K562 (cell line): ENCODE results near the gene UHRF1. TPM values are rescaled to one million over a fixed set of nuclear protein-coding genes. Genes with fewer than 3 reads are reported as not detected.
A peak's percentile ranks its signal among the peaks of the same experiment; 100 is the strongest.

Source experiments
- ATAC-seq: fragments of 200-7000 bp; cut with Tn5 transposase; 3 replicates; pipeline ENCODE4 v1.9.1; 2020; ENCODE audit warnings: moderate library complexity
- BruUV-seq: library from RNA; stranded (reverse); fragments of 400-500 nt; replicated peaks from 2 replicates; lab custom pipeline; 2021; lab: Mats Ljungman, UMichigan
- CTCF ChIA-PET: fragments of 300-600 bp; formaldehyde crosslinking; extraction: SDS; loops from one replicate; lab custom pipeline; 2021; ENCODE audit warnings: low intra/inter-chr PET ratio; lab: Yijun Ruan, JAX
- POLR2A ChIA-PET: fragments of 300-600, 350-650 bp; sonication (Branson Sonifier 250); formaldehyde crosslinking; extraction: SDS; loops from one replicate; lab custom pipeline; 2021; ENCODE audit warnings: antibody characterized with exemption, inconsistent platforms; lab: Yijun Ruan, JAX
- DNase-seq, 4 experiments: peaks; one replicate each; pipeline versions ENCODE4 v3.0.0 to v3.0.0-alpha.2; 2011 to 2018; ENCODE audit warnings: low spot score in 3 of 4, mixed read lengths in 3 of 4; ENCODE audit errors: extremely low read depth in 1 of 4
- FAIRE-seq: peaks from 2 replicates; lab custom pipeline; 2011; peaks lifted over from hg19 to GRCh38; lab: Jason Lieb, UNC
- H2AFZ ChIP-seq: 2 replicates; pipeline ENCODE4 v1.6.0; 2011; ENCODE audit warnings: low read depth, low read length, control low read depth, inconsistent platforms
- H3K27ac ChIP-seq: fragments of 200-600 bp; 3 replicates; pipeline ENCODE4 v1.8.0; 2011; ENCODE audit warnings: low read depth, mild to moderate bottlenecking, control low read depth, inconsistent platforms, low read length, moderate library complexity, mixed read lengths; ENCODE audit errors: extremely low read depth
- H3K27me3 ChIP-seq, 2 experiments: fragments of 300-600 bp in 1 of 2; 2 replicates in 1 of 2; 3 replicates in 1 of 2; pipeline versions ENCODE4 v1.6.0 to v1.8.0; 2011; ENCODE audit warnings: inconsistent platforms in 2 of 2, low read length in 2 of 2, mild to moderate bottlenecking in 1 of 2, mixed read lengths in 1 of 2, moderate library complexity in 1 of 2; ENCODE audit not compliant: control insufficient read depth in 2 of 2, insufficient read depth in 2 of 2
- H3K36me3 ChIP-seq: fragments of 300-600 bp; 3 replicates; pipeline ENCODE4 v1.8.0; 2011; ENCODE audit warnings: mild to moderate bottlenecking, low read length, inconsistent platforms; ENCODE audit not compliant: control insufficient read depth, insufficient read depth
- H3K4me1 ChIP-seq, 2 experiments: fragments of 200-600 bp in 1 of 2; replicated peaks in 1 of 2; 2 replicates in 1 of 2; 3 replicates in 1 of 2; pipeline versions ENCODE4 v1.5.1 to v1.8.0; 2011; ENCODE audit warnings: inconsistent platforms in 2 of 2, low read length in 2 of 2, mild to moderate bottlenecking in 1 of 2, mixed read lengths in 1 of 2, moderate library complexity in 1 of 2; ENCODE audit not compliant: control insufficient read depth in 2 of 2, insufficient read depth in 2 of 2
- H3K4me2 ChIP-seq: 2 replicates; pipeline ENCODE4 v1.6.1; 2011; ENCODE audit warnings: low read length, control low read depth, inconsistent platforms, mixed read lengths; ENCODE audit not compliant: insufficient read depth
- H3K4me3 ChIP-seq: fragments of 200-600 bp; sonication (generic), shearing (Covaris generic); 2 replicates; pipeline ENCODE4 v1.5.1; 2016; ENCODE audit warnings: control low read depth, inconsistent platforms
- H3K79me2 ChIP-seq: fragments of 200-600 bp; 3 replicates; pipeline ENCODE4 v1.8.0; 2011; ENCODE audit warnings: low read length, inconsistent platforms; ENCODE audit not compliant: control insufficient read depth, insufficient read depth
- H3K9ac ChIP-seq, 2 experiments: 2 replicates each; pipeline versions ENCODE4 v1.6.0 to v1.6.1; 2011; ENCODE audit warnings: low read depth in 2 of 2, low read length in 2 of 2, control low read depth in 1 of 2, inconsistent platforms in 1 of 2, mild to moderate bottlenecking in 1 of 2, mixed read lengths in 1 of 2; ENCODE audit not compliant: insufficient read depth in 1 of 2
- H3K9me1 ChIP-seq: one replicate; pipeline ENCODE4 v1.6.0; 2011; ENCODE audit warnings: inconsistent platforms, mild to moderate bottlenecking, low read length, moderate library complexity; ENCODE audit not compliant: control insufficient read depth, insufficient read depth
- H3K9me3 ChIP-seq: replicated peaks from 2 replicates; pipeline ENCODE4 v1.5.1; 2011; ENCODE audit warnings: low read depth, low read length, inconsistent platforms; ENCODE audit not compliant: control insufficient read depth, insufficient read depth
- H4K20me1 ChIP-seq: replicated peaks from 2 replicates; pipeline ENCODE4 v1.6.1; 2011; ENCODE audit warnings: low read length, inconsistent platforms, mixed read lengths; ENCODE audit not compliant: control insufficient read depth, insufficient read depth
- CTCF ChIP-seq, 3 experiments: IDR thresholded peaks in 2 of 3; conservative IDR thresholded peaks in 1 of 3; 2 replicates each; pipeline ENCODE4 v1.5.1; 2011 to 2012; ENCODE audit warnings: low read length in 3 of 3, mild to moderate bottlenecking in 3 of 3, control low read depth in 2 of 3, improper control_type of control experiment in 1 of 3, inconsistent platforms in 1 of 3, low read depth in 1 of 3, mixed read lengths in 1 of 3, moderate library complexity in 1 of 3; ENCODE audit not compliant: insufficient read depth in 2 of 3
- SMARCA4 ChIP-seq: fragments of 450-650 bp; IDR thresholded peaks from 2 replicates; pipeline ENCODE4 v1.6.1; 2016
- TAF1 ChIP-seq: IDR thresholded peaks from 2 replicates; pipeline ENCODE4 v1.6.1; 2011; ENCODE audit warnings: mild to moderate bottlenecking, low read length, moderate library complexity; ENCODE audit not compliant: insufficient read depth, control insufficient read depth, severe bottlenecking; ENCODE audit errors: extremely low read depth
- TFAP4 ChIP-seq: sonication (generic); formaldehyde crosslinking; IDR thresholded peaks from 2 replicates; pipeline ENCODE4 v1.8.0; 2022; ENCODE audit warnings: missing genetic modification reagents, mild to moderate bottlenecking, moderate library complexity, borderline replicate concordance
- WGBS: fragments of 100-300 bp; shearing (Covaris generic); methylation state at CpG from one replicate; pipeline ENCODE4 v1.1.6; 2016; ENCODE audit warnings: low coverage, mixed read lengths; ENCODE audit not compliant: insufficient coverage; ENCODE audit errors: missing lambda C conversion rate; 5-methylcytosine and 5-hydroxymethylcytosine counted together
- in situ Hi-C: fragments of 300-500 bp; cut with MboI; formaldehyde crosslinking; loops from 4 replicates; pipeline ENCODE4 v1.15.0; 2018; ENCODE audit warnings: inconsistent platforms, mixed read lengths
- intact Hi-C: fragments of 100-400 bp; cut with micrococcal nuclease; formaldehyde crosslinking; loops from 2 replicates; pipeline ENCODE4 v1.14.2; 2022
- polyA plus RNA-seq, 8 experiments: library from polyadenylated mRNA; depleted of rRNA in 4 of 8; stranded (reverse) in 5 of 8; unstranded in 3 of 8; fragments of >200 nt; fragmentation: Nextera tagmentation in 2 of 8; fragmentation: Illumina TruSeq in 1 of 8; extraction: Ambion mirVana in 2 of 8; extraction: Trizol in 1 of 8; gene quantifications; 2 replicates each; pipeline versions ENCODE4 v1.2.1 to v1.2.3, GENCODE V29; 2011 to 2014; ENCODE audit warnings: inconsistent platforms in 1 of 8, missing spikeins in 1 of 8
- total RNA-seq, 7 experiments: library from RNA; depleted of rRNA in 6 of 7; stranded (reverse); fragments of >200 nt in 6 of 7; fragmentation: Illumina TruSeq in 2 of 7; extraction: Trizol in 2 of 7; gene quantifications; 2 replicates each; pipeline versions ENCODE4 v1.2.1 to v1.2.3, GENCODE V29; 2011 to 2021; ENCODE audit warnings: low replicate concordance in 1 of 7
- TF ChIP-seq, protein P1 (sequence below): IDR thresholded peaks from 2 replicates; pipeline ENCODE4 v1.6.1; 2016; ENCODE audit warnings: missing genetic modification characterization, missing compliant biosample characterization

Gene UHRF1
- total and polyA plus RNA-seq, 9 of the 15 experiments (the other 6 are each of a cell fraction or from before 2014, with no cell fraction given), result 6.0 to 101 (median 30.9) TPM

DNA sequence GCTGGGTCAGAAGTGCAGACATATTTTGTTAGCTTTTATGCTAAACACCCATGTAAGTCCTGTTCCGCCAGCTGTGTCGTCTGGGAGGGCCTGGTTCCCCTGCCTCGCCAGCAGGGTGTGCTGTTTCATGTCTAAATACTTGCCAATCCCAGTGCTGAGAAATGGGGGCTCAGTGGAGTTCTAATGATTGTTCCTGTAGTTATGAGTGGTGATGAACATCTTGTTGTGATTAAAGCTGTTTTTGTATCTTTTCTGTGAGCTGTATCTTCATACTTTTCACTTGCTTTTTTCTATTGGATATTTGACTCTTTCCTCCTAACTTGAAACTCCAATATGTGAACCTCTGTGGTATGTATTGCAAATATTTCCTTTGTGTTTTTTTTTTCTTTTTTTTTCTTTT is 92.3 kb downstream of the UHRF1 start (continued):
- TF ChIP-seq TFAP4 (CRISPR knock-in tag) (peak; percentile 59; the same call in 1 of the 2 replicates), SMARCA4 (0 out of 2 replicates have a peak, but pooled peaks have one; percentile 21), CTCF (IDR thresholded peaks at IDR 0.05 in 2 of 3, conservative IDR thresholded peaks at IDR 0.05 in 1 of 3; ENCODE audit: insufficient read depth in 2 of 3, low read depth in 1 of 3, low read length in 3 of 3) (peak; percentile 75 to 92 (median 80))

DNA sequence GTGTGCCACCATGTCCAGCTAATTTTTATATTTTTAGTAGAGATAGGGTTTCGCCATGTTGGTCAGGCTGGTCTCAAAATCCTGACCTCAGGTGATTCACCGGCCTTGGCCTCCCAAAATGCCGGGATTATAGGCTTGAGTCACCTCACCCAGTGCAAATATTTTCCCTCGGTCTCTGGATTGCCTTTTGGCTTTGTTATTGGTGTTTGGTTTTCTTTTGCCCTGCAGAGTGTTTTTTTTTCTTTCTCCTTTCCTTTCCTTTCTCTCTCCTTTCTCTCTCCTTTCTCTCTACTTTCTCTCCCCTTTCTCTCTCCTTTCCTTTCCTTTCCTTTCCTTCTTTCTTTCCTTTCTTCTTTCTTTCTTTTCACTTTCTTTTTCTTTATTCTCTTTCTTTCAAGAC is 92.8 kb downstream of the UHRF1 start:
- DNase-seq (no peak), ATAC-seq (no peak), FAIRE-seq (no peak)
- no peaks in the 10 kb centered on the region for H3K27me3 ChIP-seq
- intact Hi-C loops, result no loop called here
- no peak overlapping the region for H3K4me3 ChIP-seq
- H3K9ac ChIP-seq, result no peak overlapping the region
- no TSS peak for BruUV-seq
- no peaks in the 10 kb centered on the region for H3K9me3 ChIP-seq
- ChIA-PET CTCF (no interaction called here), POLR2A (interaction anchor here (0.9 kb wide), 1 partner anchor 138 kb away, joined by 5 read pairs; no protein-coding TSS in a partner anchor)
- in situ Hi-C loops, result no loop called here
- H3K36me3 ChIP-seq, result peaks cover 4% of the 10 kb centered on the region; the same call in 2 of the 3 replicates
- H3K9me1 ChIP-seq, result peaks cover 2% of the 10 kb centered on the region
- WGBS, result 64% methylated on average over 4 of the region's 4 CpGs
- H3K27ac ChIP-seq, result no peak overlapping the region
- H3K79me2 ChIP-seq, result peaks cover 65% of the 10 kb centered on the region
- no peak overlapping the region for H2AFZ ChIP-seq
- peaks cover 0 to 23% of the 10 kb centered on the region in 2 experiments; a peak in 2 of 5 replicates for H3K4me1 ChIP-seq
- TF ChIP-seq, protein P1, sequence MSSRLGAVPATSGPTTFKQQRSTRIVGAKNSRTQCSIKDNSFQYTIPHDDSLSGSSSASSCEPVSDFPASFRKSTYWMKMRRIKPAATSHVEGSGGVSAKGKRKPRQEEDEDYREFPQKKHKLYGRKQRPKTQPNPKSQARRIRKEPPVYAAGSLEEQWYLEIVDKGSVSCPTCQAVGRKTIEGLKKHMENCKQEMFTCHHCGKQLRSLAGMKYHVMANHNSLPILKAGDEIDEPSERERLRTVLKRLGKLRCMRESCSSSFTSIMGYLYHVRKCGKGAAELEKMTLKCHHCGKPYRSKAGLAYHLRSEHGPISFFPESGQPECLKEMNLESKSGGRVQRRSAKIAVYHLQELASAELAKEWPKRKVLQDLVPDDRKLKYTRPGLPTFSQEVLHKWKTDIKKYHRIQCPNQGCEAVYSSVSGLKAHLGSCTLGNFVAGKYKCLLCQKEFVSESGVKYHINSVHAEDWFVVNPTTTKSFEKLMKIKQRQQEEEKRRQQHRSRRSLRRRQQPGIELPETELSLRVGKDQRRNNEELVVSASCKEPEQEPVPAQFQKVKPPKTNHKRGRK (tag), result peak; percentile 91
- no peak for TF ChIP-seq TAF1
- peaks cover 17% of the 10 kb centered on the region for H4K20me1 ChIP-seq
- no peak overlapping the region for H3K4me2 ChIP-seq
